HG02763 (cell line): ENCODE measurements around the gene SPATA16.
"Not testable (repeated sequence)": the region's sequence is repeated elsewhere in the genome, so short reads cannot be mapped to it uniquely, and the experiment has no call there.

Source experiments
- ATAC-seq: cut with Tn5 transposase; IDR thresholded peaks from one replicate; pipeline ENCODE4 v1.9.1; 2021; ENCODE audit warnings: mild to moderate bottlenecking, moderate library complexity; ENCODE audit not compliant: unreplicated experiment

Gene SPATA16

GRCh38 chr3:173064631-173065030, 76.4 kb downstream of the SPATA16 start:
- no peak for ATAC-seq

DNA sequence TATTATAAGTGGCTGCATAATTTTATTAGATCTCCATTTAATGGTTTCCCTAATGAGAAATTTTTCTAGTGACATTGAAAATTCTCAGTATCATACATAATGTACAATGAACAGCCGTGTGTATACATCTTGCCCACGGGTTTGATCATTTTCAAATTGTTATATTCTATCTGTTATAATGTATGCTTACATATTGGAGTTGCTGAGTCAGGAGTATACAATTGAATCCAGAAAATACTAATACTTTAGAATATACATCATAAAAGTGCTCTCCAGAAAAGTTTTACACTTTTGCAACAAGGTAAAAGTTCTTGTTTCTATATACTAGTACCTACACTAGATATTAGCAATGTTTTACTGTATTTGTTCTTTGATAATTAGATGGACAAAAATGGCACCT, 82.8 kb downstream of the SPATA16 start:
- ATAC-seq = no peak

DNA sequence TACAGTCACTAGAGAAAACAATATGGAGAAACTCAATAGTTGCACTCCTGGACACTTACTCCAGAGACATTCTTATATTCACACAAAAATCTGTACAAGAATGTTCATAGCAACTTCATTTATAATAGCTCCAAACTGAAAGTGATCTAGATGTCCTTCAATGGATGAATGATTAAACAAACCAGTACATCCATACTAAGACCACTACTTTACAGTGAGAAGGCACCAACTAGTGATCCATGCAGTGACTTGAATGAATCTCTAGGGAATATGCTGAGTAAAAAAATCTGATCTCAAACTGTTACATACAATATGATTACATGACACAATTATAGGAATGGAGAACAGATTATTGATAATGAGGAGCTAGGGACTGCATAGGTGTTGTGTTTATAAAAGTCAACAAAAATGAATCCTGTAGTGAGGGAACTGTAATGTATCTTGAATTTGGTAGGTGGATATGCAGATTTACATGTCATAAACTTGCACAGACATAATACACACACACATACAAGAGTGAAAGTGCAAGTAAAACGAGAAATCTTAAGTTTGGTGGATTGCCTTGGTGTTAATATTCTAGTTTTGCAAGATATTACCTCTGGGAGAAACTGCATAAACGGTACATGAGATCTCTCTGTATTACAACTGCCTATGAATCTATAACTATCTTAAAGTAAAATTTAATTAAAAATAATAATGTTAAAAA, 85.7 kb downstream of the SPATA16 start:
- ATAC-seq = no peak

DNA sequence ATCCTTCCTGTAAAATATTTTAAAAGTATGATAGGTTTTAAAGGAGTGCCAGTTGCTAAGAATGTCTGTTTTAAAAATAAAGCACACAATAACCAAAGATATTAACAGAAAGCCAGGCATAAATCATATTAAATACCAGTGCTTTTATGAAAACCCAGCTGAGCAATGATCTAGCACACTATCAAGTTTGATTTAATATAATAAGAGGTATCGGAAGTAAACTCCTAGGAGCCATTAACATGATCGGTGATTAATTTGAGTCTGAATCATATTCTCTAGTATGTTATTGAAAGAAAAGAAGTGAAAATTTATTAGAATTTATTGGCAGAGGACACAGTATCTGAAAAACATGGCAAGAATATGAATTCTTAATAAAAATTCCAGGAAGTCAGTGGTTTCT, 91.7 kb downstream of the SPATA16 start:
- no peak for ATAC-seq

- ATAC-seq = no peak
Observed at GRCh38 chr3:173045770-173046382, 95.2 kb downstream of the SPATA16 start.

DNA sequence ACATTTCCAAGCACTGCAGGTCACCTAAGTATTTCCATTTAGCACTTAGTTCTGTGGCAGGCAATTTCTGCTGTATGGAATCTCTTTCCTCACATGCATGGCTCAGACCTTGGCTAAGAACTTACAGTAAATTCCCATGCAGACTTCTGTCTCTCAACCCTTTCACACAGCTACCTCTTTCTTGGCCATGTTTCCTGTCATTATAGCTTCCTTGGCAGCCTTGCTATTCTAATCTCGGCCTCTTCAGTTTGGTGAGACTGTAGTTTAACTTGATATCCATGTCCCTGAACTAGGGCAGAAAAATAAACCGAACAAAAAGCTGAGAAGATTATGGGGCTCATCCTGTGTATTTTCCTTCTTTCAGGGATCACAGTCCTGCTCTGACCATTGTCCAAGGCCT, 96.0 kb downstream of the SPATA16 start:
- no peak for ATAC-seq

DNA sequence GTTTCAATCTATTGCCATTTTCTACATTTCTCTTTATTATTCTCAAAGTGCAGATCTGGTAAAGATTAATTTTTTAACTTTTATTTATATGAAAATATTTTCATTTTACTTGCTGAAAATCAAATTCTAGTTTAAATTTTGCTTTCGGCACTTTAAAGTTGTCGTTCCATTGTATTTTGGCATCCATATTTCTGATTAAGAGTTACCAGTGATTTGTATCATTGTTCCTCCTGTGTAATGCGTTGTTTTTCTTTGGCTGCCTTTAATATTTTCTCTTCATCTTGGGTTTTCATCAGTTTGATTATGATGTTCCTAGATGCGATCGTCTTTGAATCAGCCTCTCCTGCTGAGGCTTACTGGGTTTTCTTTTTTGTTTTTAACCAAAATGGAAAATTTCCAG, 97.3 kb downstream of the SPATA16 start:
- no peak for ATAC-seq

- no peak for ATAC-seq
Observed at GRCh38 chr3:173038484-173038871, 102.6 kb downstream of the SPATA16 start.

- no peak for ATAC-seq
Observed at GRCh38 chr3:173037840-173038483, 103.1 kb downstream of the SPATA16 start.

- ATAC-seq = no peak
Observed at GRCh38 chr3:173030273-173030672, 110.8 kb downstream of the SPATA16 start.

DNA sequence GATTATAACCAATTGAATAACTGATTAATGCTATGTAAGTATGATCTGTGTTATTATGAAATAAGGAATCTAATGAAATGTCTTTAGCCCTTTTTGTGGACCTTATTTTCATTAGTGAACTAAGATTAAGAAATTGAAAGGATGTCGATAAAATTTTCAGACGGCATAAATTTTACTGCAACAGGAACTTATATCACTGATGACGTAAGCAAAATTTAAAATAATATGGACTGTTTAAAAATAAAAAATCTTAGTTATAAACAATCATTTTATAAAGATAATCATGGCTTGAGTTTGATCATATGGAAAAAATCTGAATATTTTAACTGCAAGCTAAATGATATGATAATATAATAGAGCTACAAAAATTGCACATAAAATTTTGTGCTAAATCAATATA, 112.7 kb downstream of the SPATA16 start:
- ATAC-seq = no peak

- ATAC-seq = no peak
Observed at GRCh38 chr3:173027429-173027828, 113.6 kb downstream of the SPATA16 start.

DNA sequence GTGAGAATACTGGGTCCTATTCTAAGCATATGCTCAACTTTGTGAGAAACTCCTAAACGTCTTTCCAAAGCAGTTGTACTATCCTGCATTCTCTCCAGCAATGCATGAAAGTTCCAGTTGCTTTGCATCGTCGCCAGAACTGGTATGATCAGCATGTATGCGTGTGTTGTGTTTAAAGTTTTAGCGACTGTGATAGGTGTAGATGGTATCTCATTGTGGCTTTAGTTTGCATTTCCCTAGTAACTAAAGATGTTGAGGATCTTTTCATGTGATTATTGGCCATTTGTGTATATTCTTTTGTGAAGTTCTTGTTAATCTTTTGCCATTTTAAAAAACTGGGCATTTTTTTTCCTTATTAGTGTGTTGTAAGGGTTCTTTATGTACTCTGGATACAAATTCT, 115.1 kb downstream of the SPATA16 start:
- no peak for ATAC-seq

DNA sequence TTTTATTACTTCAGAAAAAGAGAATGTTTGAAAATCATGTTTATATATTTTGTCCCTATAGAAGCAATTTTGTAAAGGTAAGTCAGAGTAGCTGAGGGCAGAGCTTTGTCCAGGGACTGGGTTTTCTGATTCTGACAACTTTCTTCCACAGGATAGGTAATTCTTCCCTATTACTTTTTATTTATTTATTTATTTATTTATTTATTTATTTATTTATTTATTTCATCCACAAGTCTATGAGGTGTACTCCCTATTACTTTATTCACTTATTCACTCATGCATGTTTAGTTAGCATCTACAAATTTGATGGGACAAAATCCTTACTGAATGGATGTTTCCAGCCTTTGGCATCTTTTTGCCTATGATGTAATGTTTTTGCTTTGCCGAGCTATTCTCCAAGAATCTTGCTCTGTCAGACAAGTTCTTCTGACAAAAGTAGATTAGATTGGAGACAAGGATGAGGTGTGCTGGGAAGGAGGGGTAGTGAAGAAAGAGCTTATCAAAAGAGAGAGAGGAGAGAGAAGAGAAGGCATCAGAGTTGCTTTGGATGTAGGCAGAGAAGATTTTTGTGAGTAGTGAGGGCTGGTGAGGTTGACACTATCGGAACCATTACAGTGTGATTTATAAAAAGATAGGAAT, 119.4 kb downstream of the SPATA16 start:
- no peak for ATAC-seq

GRCh38 chr3:173020128-173020527, 120.9 kb downstream of the SPATA16 start:
- not testable (repeated sequence) for ATAC-seq

DNA sequence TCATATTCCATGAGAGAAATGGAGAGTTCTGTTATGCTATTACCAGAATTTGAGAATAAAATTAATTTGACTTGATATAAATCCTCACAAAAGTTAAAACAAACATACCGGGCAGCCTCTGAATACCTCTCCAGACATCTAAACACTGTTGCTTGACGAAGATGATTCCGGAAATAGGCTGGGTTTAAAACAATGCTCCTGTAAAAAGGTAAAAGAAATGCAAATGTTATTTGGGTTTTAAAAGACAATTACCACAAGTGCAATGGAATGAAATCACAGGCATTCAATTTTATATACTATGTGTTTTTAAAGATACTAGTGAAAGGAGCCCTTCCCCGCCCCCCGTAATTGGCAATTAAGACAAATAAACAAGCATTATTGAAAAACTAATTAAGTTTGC, 121.7 kb downstream of the SPATA16 start:
- no peak for ATAC-seq

DNA sequence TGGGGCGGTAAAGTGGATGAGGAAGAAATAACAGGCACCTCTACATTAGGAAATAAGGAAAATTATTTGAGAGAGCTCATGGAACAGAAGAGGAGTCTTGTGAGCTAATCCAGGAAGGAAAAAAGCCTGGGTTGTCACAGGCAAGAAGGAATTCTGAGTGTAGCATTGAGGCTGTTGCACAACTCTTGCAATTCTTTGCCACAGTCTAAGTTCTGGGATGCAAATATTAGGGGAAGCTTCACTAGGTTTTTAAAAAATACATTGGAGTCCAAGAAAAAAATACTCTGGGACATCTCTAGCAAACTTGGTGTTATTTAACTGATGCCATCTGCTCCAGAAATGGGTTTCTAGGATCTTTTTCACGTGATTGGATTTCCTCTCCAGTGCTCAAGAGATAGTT, 122.3 kb downstream of the SPATA16 start:
- ATAC-seq = no peak

- ATAC-seq = no peak
Observed at GRCh38 chr3:173013219-173013832, 127.7 kb downstream of the SPATA16 start.

DNA sequence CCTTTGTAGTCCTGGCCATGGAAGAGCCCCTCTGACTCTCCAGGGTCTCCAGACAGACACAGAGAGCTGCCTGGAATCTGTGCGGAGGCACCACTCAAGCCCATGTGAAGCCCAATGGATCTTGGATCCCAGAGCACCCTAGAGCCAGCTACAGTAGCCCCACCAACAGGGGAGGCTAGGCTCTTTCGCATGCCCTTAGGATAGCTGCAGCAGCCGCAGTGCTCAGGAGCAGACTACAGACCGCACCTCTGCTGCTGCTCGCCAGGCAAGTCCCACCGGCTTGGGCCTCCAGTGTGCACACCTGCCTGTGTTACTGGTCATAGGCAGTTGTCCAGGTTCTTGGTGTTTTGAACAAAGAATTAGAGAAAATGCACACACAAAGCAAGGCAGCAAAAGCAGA, 131.6 kb downstream of the SPATA16 start:
- ATAC-seq = no peak

DNA sequence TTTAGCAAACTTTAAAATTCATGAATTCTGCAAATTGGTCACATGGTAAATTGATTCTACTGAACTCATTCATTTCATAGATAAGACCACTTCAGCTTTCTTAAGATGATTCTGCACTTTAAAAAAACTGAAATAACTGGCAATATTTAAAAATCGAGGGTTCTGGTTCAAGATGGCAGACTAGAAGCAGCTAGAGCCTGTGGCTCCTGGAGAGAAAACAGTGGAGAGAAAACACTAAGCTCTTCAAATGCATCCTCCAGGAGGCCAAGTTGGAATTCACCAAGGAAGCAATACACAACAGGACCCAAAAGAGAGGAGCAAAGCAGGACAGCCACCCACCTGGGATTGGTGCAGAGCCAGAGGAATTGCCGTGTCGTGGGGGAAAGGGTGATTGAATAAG, 132.1 kb downstream of the SPATA16 start:
- ATAC-seq = no peak

- no peak for ATAC-seq
Observed at GRCh38 chr3:173007079-173007723, 133.8 kb downstream of the SPATA16 start.
